BLaER1 (cell line): ENCODE data around the gene DAO.

ENCODE experiments used
- H3K27ac ChIP-seq: shearing (Covaris generic); formaldehyde crosslinking; 2 replicates; pipeline ENCODE4 v1.8.1; 2022
- H3K27me3 ChIP-seq: shearing (Covaris generic); formaldehyde crosslinking; 2 replicates; pipeline ENCODE4 v1.8.1; 2022
- H3K36me3 ChIP-seq: shearing (Covaris generic); formaldehyde crosslinking; 2 replicates; pipeline ENCODE4 v1.8.1; 2022
- H3K4me1 ChIP-seq: shearing (Covaris generic); formaldehyde crosslinking; 2 replicates; pipeline ENCODE4 v1.8.1; 2022
- H3K4me2 ChIP-seq: shearing (Covaris generic); formaldehyde crosslinking; 2 replicates; pipeline ENCODE4 v1.8.1; 2022
- H3K4me3 ChIP-seq: shearing (Covaris generic); formaldehyde crosslinking; 2 replicates; pipeline ENCODE4 v1.8.1; 2022
- H3K9ac ChIP-seq: shearing (Covaris generic); formaldehyde crosslinking; 2 replicates; pipeline ENCODE4 v1.8.1; 2022
- H3K9me3 ChIP-seq: shearing (Covaris generic); formaldehyde crosslinking; 2 replicates; pipeline ENCODE4 v1.8.1; 2022
- H4K20me1 ChIP-seq: shearing (Covaris generic); formaldehyde crosslinking; 2 replicates; pipeline ENCODE4 v1.8.1; 2022
- Cebpa-rat ChIP-seq: shearing (Covaris generic); IDR thresholded peaks from 2 replicates; pipeline ENCODE4 v1.8.1; 2022

Gene DAO

GRCh38 chr12:108915632-108916133, 35.8 kb downstream of the DAO start:
- Histone ChIP-seq H3K27me3 (no peaks in the 10 kb centered on the region), H4K20me1 (no peaks in the 10 kb centered on the region), H3K9ac (no peak overlapping the region), H3K4me2 (no peak overlapping the region), H3K9me3 (0 out of 2 replicates have a peak, but pooled peaks cover 4% of the 10 kb centered on the region), H3K4me1 (peaks cover 7% of the 10 kb centered on the region; the same call in 1 of the 2 replicates), H3K27ac (no peak overlapping the region), H3K36me3 (no peaks in the 10 kb centered on the region), H3K4me3 (no peak overlapping the region)
- no peak for TF ChIP-seq Cebpa-rat

DNA sequence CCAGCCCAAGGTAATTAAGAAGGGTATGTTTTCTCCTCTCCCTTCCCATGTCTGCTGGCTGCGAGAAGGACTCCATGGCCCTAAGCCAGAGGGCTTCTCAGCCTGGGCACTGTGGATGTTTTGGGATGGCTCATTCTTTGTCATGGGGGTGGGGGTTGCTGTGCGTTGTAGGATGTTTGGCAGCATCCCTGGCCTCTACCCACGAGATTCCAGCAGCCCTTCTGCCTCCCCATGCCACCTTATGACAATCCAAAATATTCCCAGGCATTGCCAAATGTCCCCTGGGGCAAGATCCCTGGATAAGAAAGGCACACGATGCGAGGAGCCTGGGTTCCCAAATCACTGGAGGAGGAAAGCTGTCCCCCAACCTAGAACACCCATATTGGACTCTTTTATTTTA, 36.4 kb downstream of the DAO start:
- Histone ChIP-seq H3K4me3 (no peak overlapping the region), H3K4me1 (peaks cover 7% of the 10 kb centered on the region; the same call in 1 of the 2 replicates), H3K9me3 (0 out of 2 replicates have a peak, but pooled peaks cover 4% of the 10 kb centered on the region), H3K9ac (no peak overlapping the region), H3K27me3 (no peaks in the 10 kb centered on the region), H3K27ac (no peak overlapping the region), H3K36me3 (no peaks in the 10 kb centered on the region), H3K4me2 (no peak overlapping the region), H4K20me1 (no peaks in the 10 kb centered on the region)
- TF ChIP-seq Cebpa-rat, result no peak

DNA sequence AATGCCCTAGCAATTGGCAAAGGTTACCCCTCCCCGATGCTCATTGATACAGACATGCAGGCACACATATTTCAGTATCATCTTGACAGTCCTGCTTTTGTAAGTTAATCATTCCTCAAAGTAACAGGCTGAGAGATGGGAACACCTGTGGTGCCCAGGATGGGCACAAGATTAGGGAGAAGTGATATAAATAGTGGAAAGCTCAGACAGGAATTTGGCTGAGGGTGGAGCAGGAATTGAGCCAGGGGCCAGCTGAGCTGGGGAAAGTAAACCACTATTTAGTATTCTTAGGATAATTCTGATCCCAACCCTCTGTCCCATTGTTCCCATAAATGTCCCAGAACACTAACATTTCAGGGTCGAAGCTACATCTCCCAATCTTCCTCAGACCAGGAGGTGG, 38.3 kb downstream of the DAO start:
- TF ChIP-seq Cebpa-rat, result no peak
- Histone ChIP-seq H4K20me1 (no peaks in the 10 kb centered on the region), H3K36me3 (no peaks in the 10 kb centered on the region), H3K27me3 (no peaks in the 10 kb centered on the region), H3K27ac (no peak overlapping the region), H3K9ac (no peak overlapping the region), H3K4me2 (no peak overlapping the region), H3K9me3 (0 out of 2 replicates have a peak, but pooled peaks cover 4% of the 10 kb centered on the region), H3K4me3 (no peak overlapping the region), H3K4me1 (peaks cover 7% of the 10 kb centered on the region; the same call in 1 of the 2 replicates)

DNA sequence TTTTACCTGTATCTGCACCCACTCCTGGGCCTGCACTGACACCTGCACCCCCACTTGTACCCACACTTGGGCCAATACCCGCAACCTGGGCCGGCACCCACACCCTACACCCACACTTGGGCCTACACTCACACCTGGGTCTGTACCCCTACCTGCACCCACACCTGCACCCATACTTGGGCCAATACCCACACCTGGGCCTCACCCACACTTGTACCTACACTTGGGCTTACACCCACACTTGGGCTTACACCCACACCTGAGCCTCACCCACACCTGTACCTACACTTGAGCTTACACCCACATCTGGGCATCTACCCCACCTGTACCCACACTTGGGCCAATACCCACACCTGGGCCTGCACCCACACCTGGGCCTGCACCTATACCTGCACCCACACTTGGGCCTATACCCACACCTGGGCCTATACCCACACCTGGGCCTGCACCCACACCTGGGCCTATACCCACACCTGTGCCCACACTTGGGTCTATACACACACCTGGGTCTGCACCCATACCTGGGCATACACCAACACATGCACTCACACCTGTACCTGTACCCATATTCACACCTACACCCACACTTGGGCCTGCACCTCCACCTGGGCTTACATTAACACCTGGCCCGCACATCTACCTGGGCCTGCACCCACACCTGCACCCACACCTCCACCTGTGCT, 39.2 kb downstream of the DAO start:
- H3K27ac ChIP-seq, result no peak overlapping the region
- H3K9me3 ChIP-seq, result 0 out of 2 replicates have a peak, but pooled peaks cover 4% of the 10 kb centered on the region
- no peak overlapping the region for H3K4me2 ChIP-seq
- H3K27me3 ChIP-seq, result no peaks in the 10 kb centered on the region
- no peak for TF ChIP-seq Cebpa-rat
- H4K20me1 ChIP-seq, result no peaks in the 10 kb centered on the region
- peaks cover 1% of the 10 kb centered on the region; the same call in 1 of the 2 replicates for H3K4me1 ChIP-seq
- H3K4me3 ChIP-seq, result no peak overlapping the region
- H3K9ac ChIP-seq, result no peak overlapping the region
- H3K36me3 ChIP-seq, result no peaks in the 10 kb centered on the region

DNA sequence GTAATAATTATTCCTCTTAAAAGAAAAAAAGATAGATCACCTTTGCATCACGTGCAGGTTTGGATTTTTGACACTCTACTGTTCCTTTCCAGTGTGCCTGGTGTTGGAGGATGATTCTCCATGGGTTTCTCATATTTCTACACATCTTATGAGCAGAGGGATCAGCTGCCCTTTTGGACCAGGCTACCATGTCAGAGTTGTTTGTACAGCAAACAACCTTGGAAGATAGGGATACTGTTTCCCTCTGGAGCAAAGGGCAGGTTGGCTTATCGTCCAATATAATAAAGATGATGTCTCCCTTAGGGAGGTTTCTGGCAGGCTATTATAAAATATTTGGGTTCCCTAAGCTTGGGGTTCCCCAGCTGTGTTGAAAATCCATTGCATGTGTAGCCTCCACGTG, 42.1 kb downstream of the DAO start:
- Histone ChIP-seq H3K4me3 (no peak overlapping the region), H3K36me3 (no peaks in the 10 kb centered on the region), H3K9ac (no peak overlapping the region), H3K4me1 (no peaks in the 10 kb centered on the region), H3K27me3 (no peaks in the 10 kb centered on the region), H4K20me1 (no peaks in the 10 kb centered on the region), H3K4me2 (no peak overlapping the region), H3K27ac (no peak overlapping the region), H3K9me3 (0 out of 2 replicates have a peak, but pooled peaks cover 4% of the 10 kb centered on the region)
- TF ChIP-seq Cebpa-rat, result no peak

DNA sequence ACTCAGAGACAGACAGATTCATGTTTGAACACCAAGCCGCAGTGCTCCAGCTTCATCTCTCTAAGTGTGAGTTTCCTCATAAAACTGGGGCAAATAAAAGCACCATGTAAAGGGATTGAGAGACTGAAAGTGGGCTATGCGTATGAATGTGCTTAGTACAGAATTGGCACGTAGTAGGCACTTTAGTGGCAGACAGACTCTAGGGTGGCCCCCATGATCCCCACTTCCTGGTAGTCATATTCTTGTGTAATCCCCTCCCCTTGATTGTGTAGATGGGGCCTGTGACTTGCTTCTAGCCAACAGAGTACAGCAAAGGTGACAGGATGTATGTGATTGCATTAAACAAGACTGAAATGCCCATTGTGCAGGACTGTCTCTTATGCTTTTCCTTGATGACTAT, 43.0 kb downstream of the DAO start:
- no peaks in the 10 kb centered on the region for H3K4me1 ChIP-seq

GRCh38 chr12:108928695-108929094, 48.8 kb downstream of the DAO start:
- no peak overlapping the region for H3K9ac ChIP-seq
- H3K4me3 ChIP-seq, result no peak overlapping the region
- no peaks in the 10 kb centered on the region for H3K27me3 ChIP-seq

More for the DNA sequence above, 43.0 kb downstream of the DAO start:
- H3K27ac ChIP-seq, result no peak overlapping the region
- TF ChIP-seq Cebpa-rat, result no peak
- no peak overlapping the region for H3K4me2 ChIP-seq
- H3K9me3 ChIP-seq, result 0 out of 2 replicates have a peak, but pooled peaks cover 4% of the 10 kb centered on the region
- H3K36me3 ChIP-seq, result no peaks in the 10 kb centered on the region
- H4K20me1 ChIP-seq, result no peaks in the 10 kb centered on the region
- H3K27me3 ChIP-seq, result no peaks in the 10 kb centered on the region
- H3K4me3 ChIP-seq, result no peak overlapping the region
- no peak overlapping the region for H3K9ac ChIP-seq

DNA sequence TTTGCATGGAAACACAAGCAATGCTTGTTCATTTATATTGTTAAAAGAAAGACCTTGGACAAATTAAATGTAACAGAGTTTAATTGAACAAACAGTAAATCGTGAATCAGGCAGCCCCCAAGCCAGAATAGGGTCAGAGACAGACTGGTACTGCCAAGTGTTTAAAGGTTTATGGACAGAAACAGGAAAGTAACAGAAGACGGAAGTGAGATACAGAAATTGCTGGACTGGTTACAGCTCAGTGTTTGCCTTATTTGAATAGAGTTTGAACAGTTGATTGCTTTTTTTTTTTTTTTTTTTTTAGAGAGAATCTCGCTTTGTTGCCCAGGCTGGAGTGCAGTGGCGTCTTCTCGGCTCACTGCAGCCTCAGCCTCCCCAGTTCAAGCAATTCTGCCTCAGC, 50.3 kb downstream of the DAO start:
- Histone ChIP-seq H3K4me1 (no peaks in the 10 kb centered on the region), H4K20me1 (no peaks in the 10 kb centered on the region), H3K4me3 (no peak overlapping the region), H3K9ac (no peak overlapping the region), H3K27ac (no peak overlapping the region), H3K27me3 (no peaks in the 10 kb centered on the region), H3K36me3 (no peaks in the 10 kb centered on the region), H3K4me2 (no peak overlapping the region), H3K9me3 (no peaks in the 10 kb centered on the region)
- TF ChIP-seq Cebpa-rat, result no peak

More at GRCh38 chr12:108928695-108929094, 48.8 kb downstream of the DAO start:
- no peak for TF ChIP-seq Cebpa-rat
- no peak overlapping the region for H3K4me2 ChIP-seq
- H3K4me1 ChIP-seq, result no peaks in the 10 kb centered on the region
- H4K20me1 ChIP-seq, result no peaks in the 10 kb centered on the region
- no peak overlapping the region for H3K27ac ChIP-seq
- H3K36me3 ChIP-seq, result no peaks in the 10 kb centered on the region
- no peaks in the 10 kb centered on the region for H3K9me3 ChIP-seq

GRCh38 chr12:108930756-108931155, 50.9 kb downstream of the DAO start:
- H3K27me3 ChIP-seq, result no peaks in the 10 kb centered on the region
- no peak overlapping the region for H3K27ac ChIP-seq
- H3K4me3 ChIP-seq, result no peak overlapping the region
- H3K9ac ChIP-seq, result no peak overlapping the region
- no peaks in the 10 kb centered on the region for H3K36me3 ChIP-seq
- no peaks in the 10 kb centered on the region for H4K20me1 ChIP-seq
- H3K9me3 ChIP-seq, result no peaks in the 10 kb centered on the region
- no peaks in the 10 kb centered on the region for H3K4me1 ChIP-seq
- no peak overlapping the region for H3K4me2 ChIP-seq
- TF ChIP-seq Cebpa-rat, result no peak

GRCh38 chr12:108933949-108934348, 54.1 kb downstream of the DAO start:
- no peak for TF ChIP-seq Cebpa-rat
- no peaks in the 10 kb centered on the region for H3K4me1 ChIP-seq
- no peaks in the 10 kb centered on the region for H4K20me1 ChIP-seq
- no peak overlapping the region for H3K4me2 ChIP-seq
- no peak overlapping the region for H3K27ac ChIP-seq
- no peaks in the 10 kb centered on the region for H3K9me3 ChIP-seq
- H3K27me3 ChIP-seq, result no peaks in the 10 kb centered on the region
- H3K36me3 ChIP-seq, result no peaks in the 10 kb centered on the region
- no peak overlapping the region for H3K9ac ChIP-seq
- H3K4me3 ChIP-seq, result no peak overlapping the region
